ENCODE measurements around the gene RGS7BP.

The RGS7BP gene

DNA sequence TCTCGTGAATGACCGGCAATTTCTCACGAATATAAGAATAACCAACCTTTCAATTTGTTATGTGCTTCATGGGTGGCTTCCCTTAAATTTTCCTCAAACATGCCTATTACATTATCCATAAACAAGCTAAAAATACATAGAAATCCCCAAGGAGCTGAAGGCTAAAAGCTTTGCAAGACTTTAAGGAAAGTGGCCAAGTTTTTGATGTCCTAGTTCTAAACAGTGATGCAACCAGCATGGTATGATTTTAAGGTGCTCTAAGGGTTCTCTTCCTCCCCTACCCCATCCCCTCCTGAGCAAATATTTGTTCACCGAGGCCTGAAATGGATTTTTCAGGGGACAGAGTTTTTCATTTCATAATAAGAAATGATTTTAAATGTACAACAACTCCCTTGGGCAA is 79.8 kb downstream of the RGS7BP start:
- TF ChIP-seq, protein P1, sequence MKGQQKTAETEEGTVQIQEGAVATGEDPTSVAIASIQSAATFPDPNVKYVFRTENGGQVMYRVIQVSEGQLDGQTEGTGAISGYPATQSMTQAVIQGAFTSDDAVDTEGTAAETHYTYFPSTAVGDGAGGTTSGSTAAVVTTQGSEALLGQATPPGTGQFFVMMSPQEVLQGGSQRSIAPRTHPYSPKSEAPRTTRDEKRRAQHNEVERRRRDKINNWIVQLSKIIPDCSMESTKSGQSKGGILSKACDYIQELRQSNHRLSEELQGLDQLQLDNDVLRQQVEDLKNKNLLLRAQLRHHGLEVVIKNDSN (IDR thresholded peaks at IDR 0.05), result no peak
- TF ChIP-seq MAX (IDR thresholded peaks at IDR 0.05) (no peak), EP300 (IDR thresholded peaks at IDR 0.05; ENCODE audit: borderline replicate concordance) (no peak), ZBTB7A (IDR thresholded peaks at IDR 0.05; ENCODE audit: low read depth) (no peak), YY1 (IDR thresholded peaks at IDR 0.05; ENCODE audit: low read depth) (no peak), TEAD4 (IDR thresholded peaks at IDR 0.05) (no peak), CEBPB (IDR thresholded peaks at IDR 0.05) (no peak), NFIC (IDR thresholded peaks at IDR 0.05) (no peak), TCF12 (IDR thresholded peaks at IDR 0.05; ENCODE audit: low read depth) (no peak), TAF1 (IDR thresholded peaks at IDR 0.05; ENCODE audit: low read depth) (no peak), FOXM1 (IDR thresholded peaks at IDR 0.05; ENCODE audit: borderline replicate concordance, low read depth) (no peak), CREB1 (IDR thresholded peaks at IDR 0.05; ENCODE audit: low read depth) (no peak), EGR1 (IDR thresholded peaks at IDR 0.05) (no peak), RAD21 (IDR thresholded peaks at IDR 0.05; ENCODE audit: low read depth) (no peak)
- TF ChIP-seq, protein P2, sequence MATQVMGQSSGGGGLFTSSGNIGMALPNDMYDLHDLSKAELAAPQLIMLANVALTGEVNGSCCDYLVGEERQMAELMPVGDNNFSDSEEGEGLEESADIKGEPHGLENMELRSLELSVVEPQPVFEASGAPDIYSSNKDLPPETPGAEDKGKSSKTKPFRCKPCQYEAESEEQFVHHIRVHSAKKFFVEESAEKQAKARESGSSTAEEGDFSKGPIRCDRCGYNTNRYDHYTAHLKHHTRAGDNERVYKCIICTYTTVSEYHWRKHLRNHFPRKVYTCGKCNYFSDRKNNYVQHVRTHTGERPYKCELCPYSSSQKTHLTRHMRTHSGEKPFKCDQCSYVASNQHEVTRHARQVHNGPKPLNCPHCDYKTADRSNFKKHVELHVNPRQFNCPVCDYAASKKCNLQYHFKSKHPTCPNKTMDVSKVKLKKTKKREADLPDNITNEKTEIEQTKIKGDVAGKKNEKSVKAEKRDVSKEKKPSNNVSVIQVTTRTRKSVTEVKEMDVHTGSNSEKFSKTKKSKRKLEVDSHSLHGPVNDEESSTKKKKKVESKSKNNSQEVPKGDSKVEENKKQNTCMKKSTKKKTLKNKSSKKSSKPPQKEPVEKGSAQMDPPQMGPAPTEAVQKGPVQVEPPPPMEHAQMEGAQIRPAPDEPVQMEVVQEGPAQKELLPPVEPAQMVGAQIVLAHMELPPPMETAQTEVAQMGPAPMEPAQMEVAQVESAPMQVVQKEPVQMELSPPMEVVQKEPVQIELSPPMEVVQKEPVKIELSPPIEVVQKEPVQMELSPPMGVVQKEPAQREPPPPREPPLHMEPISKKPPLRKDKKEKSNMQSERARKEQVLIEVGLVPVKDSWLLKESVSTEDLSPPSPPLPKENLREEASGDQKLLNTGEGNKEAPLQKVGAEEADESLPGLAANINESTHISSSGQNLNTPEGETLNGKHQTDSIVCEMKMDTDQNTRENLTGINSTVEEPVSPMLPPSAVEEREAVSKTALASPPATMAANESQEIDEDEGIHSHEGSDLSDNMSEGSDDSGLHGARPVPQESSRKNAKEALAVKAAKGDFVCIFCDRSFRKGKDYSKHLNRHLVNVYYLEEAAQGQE (IDR thresholded peaks at IDR 0.05; ENCODE audit: low read depth), result no peak

DNA sequence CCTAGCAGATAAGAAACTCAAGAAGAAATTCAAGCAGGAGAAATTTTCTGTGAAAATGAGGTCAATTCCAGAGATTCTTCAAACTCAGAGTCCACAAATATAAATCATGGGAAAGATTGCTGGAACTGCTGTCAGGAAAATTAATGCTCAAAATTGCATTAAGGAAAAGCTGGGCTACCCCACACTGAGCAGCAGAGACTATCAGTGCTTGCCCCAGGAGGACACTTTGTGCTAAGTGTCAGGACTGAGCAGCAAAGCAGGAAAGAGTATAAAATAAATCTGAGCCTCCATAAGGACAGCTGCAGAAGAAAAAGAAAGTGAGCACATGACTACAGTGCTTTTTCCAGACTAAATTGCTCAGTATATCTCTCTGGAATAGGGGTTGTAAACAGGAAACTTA is 81.6 kb downstream of the RGS7BP start:
- TF ChIP-seq ZBTB7A (IDR thresholded peaks at IDR 0.05; ENCODE audit: low read depth) (no peak), YY1 (IDR thresholded peaks at IDR 0.05; ENCODE audit: low read depth) (no peak), TAF1 (IDR thresholded peaks at IDR 0.05; ENCODE audit: low read depth) (no peak), EGR1 (IDR thresholded peaks at IDR 0.05) (no peak), FOXM1 (IDR thresholded peaks at IDR 0.05; ENCODE audit: borderline replicate concordance, low read depth) (no peak), CREB1 (IDR thresholded peaks at IDR 0.05; ENCODE audit: low read depth) (no peak), TCF12 (IDR thresholded peaks at IDR 0.05; ENCODE audit: low read depth) (no peak), CEBPB (IDR thresholded peaks at IDR 0.05) (no peak), EP300 (IDR thresholded peaks at IDR 0.05; ENCODE audit: borderline replicate concordance) (no peak), RAD21 (IDR thresholded peaks at IDR 0.05; ENCODE audit: low read depth) (no peak), NFIC (IDR thresholded peaks at IDR 0.05) (no peak), TEAD4 (IDR thresholded peaks at IDR 0.05) (no peak), MAX (IDR thresholded peaks at IDR 0.05) (no peak)
- TF ChIP-seq, protein P1 (IDR thresholded peaks at IDR 0.05), result no peak
- TF ChIP-seq, protein P2 (IDR thresholded peaks at IDR 0.05; ENCODE audit: low read depth), result no peak

- TF ChIP-seq RAD21 (IDR thresholded peaks at IDR 0.05; ENCODE audit: low read depth) (no peak), EP300 (IDR thresholded peaks at IDR 0.05; ENCODE audit: borderline replicate concordance) (no peak), TEAD4 (IDR thresholded peaks at IDR 0.05) (no peak)
These were observed 87.0 kb downstream of the RGS7BP start for GRCh38 chr5:64592730-64593341.

GRCh38 chr5:64594025-64594424 is 88.2 kb downstream of the RGS7BP start:
- TF ChIP-seq YY1 (IDR thresholded peaks at IDR 0.05; ENCODE audit: low read depth), result no peak
- TF ChIP-seq, protein P2 (IDR thresholded peaks at IDR 0.05; ENCODE audit: low read depth), result no peak

DNA sequence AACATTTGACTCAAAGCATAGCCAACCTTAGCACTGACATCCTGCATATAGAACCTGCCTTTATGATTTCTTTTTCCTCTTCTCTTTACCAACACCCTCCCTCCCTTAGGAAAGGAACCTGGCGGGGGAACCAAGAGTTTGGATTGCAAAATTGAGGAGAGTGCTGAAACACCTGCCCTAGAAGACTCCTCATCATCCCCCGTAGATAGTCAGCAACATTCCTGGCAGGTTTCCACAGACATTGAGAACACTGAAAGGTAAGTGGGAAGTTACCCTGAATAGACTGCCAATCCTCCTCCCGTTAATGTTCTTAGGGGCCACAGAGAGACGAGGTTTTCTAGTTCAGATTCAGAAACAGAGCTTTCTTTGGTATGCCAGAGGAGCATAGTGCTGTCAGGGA is 88.8 kb downstream of the RGS7BP start:
- TF ChIP-seq CREB1 (IDR thresholded peaks at IDR 0.05; ENCODE audit: low read depth), result no peak
- TF ChIP-seq YY1 (IDR thresholded peaks at IDR 0.05; ENCODE audit: low read depth), result no peak
- no peak for TF ChIP-seq TAF1 (IDR thresholded peaks at IDR 0.05; ENCODE audit: low read depth)
- TF ChIP-seq TCF12 (IDR thresholded peaks at IDR 0.05; ENCODE audit: low read depth), result no peak
- no peak for TF ChIP-seq EP300 (IDR thresholded peaks at IDR 0.05; ENCODE audit: borderline replicate concordance)
- TF ChIP-seq TEAD4 (IDR thresholded peaks at IDR 0.05), result no peak
- no peak for TF ChIP-seq NFIC (IDR thresholded peaks at IDR 0.05)
- no peak for TF ChIP-seq ZBTB7A (IDR thresholded peaks at IDR 0.05; ENCODE audit: low read depth)
- no peak for TF ChIP-seq FOXM1 (IDR thresholded peaks at IDR 0.05; ENCODE audit: borderline replicate concordance, low read depth)
- no peak for TF ChIP-seq CEBPB (IDR thresholded peaks at IDR 0.05)
- TF ChIP-seq RAD21 (IDR thresholded peaks at IDR 0.05; ENCODE audit: low read depth), result no peak
- TF ChIP-seq, protein P2 (IDR thresholded peaks at IDR 0.05; ENCODE audit: low read depth), result no peak
- TF ChIP-seq EGR1 (IDR thresholded peaks at IDR 0.05), result no peak

Measured in Ishikawa (cell line).